ENCODE data around the gene SLC25A23.

Gene SLC25A23

GRCh38 chr19:6499052-6499790 lies 39.6 kb upstream of the SLC25A23 start:
- no peak overlapping the region for H3K4me3 Mint-ChIP-seq

GRCh38 chr19:6498294-6499036 lies 38.9 kb upstream of the SLC25A23 start:
- Mint-ChIP-seq H3K27ac (no peak overlapping the region), H3K36me3 (ENCODE audit: low read depth) (peaks cover 5% of the 10 kb centered on the region), H3K4me3 (no peak overlapping the region), H3K4me1 (peaks cover 5% of the 10 kb centered on the region), H3K9me3 (no peaks in the 10 kb centered on the region), H3K27me3 (ENCODE audit: low read depth) (peaks cover 38% of the 10 kb centered on the region)
- TF ChIP-seq CTCF (IDR thresholded peaks at IDR 0.05; ENCODE audit: unreplicated experiment in 3 of 3), result no peak

More at GRCh38 chr19:6499052-6499790, 39.6 kb upstream of the SLC25A23 start:
- no peak for TF ChIP-seq CTCF (IDR thresholded peaks at IDR 0.05; ENCODE audit: unreplicated experiment in 3 of 3)
- no peak overlapping the region for H3K27ac Mint-ChIP-seq
- no peaks in the 10 kb centered on the region for H3K9me3 Mint-ChIP-seq
- peaks cover 9% of the 10 kb centered on the region for H3K4me1 Mint-ChIP-seq
- peaks cover 45% of the 10 kb centered on the region for H3K27me3 Mint-ChIP-seq (ENCODE audit: low read depth)
- peaks cover 5% of the 10 kb centered on the region for H3K36me3 Mint-ChIP-seq (ENCODE audit: low read depth)

GRCh38 chr19:6495947-6496346 lies 36.4 kb upstream of the SLC25A23 start:
- no peak for TF ChIP-seq CTCF (IDR thresholded peaks at IDR 0.05; ENCODE audit: unreplicated experiment in 3 of 3)
- H3K27ac Mint-ChIP-seq, result no peak overlapping the region
- no peak overlapping the region for H3K4me3 Mint-ChIP-seq
- peaks cover 5% of the 10 kb centered on the region for H3K36me3 Mint-ChIP-seq (ENCODE audit: low read depth)
- no peaks in the 10 kb centered on the region for H3K4me1 Mint-ChIP-seq
- H3K27me3 Mint-ChIP-seq (ENCODE audit: low read depth), result peaks cover 33% of the 10 kb centered on the region
- H3K9me3 Mint-ChIP-seq, result peaks cover 5% of the 10 kb centered on the region

GRCh38 chr19:6494438-6495036 lies 34.9 kb upstream of the SLC25A23 start:
- TF ChIP-seq CTCF (IDR thresholded peaks at IDR 0.05; ENCODE audit: unreplicated experiment in 3 of 3), result no peak
- Mint-ChIP-seq H3K27ac (no peak overlapping the region), H3K36me3 (ENCODE audit: low read depth) (peaks cover 5% of the 10 kb centered on the region), H3K4me1 (no peaks in the 10 kb centered on the region), H3K27me3 (ENCODE audit: low read depth) (peaks cover 29% of the 10 kb centered on the region), H3K4me3 (no peak overlapping the region), H3K9me3 (peaks cover 5% of the 10 kb centered on the region)

GRCh38 chr19:6491802-6492592 lies 32.4 kb upstream of the SLC25A23 start:
- no peak for TF ChIP-seq CTCF (IDR thresholded peaks at IDR 0.05; ENCODE audit: unreplicated experiment in 3 of 3)
- Mint-ChIP-seq H3K36me3 (ENCODE audit: low read depth) (peaks cover 5% of the 10 kb centered on the region), H3K4me1 (no peaks in the 10 kb centered on the region), H3K4me3 (no peak overlapping the region), H3K27ac (no peak overlapping the region), H3K9me3 (peaks cover 5% of the 10 kb centered on the region), H3K27me3 (ENCODE audit: low read depth) (peaks cover 25% of the 10 kb centered on the region)
